A673 (cell line): ENCODE results near the gene HOXA9.

Source experiments
- EZH2 ChIP-seq: fragments of 200-600 bp; sonication (generic); IDR thresholded peaks from 2 replicates; pipeline ENCODE4 v1.6.1; 2017; ENCODE audit warnings: borderline replicate concordance, low read depth, mild to moderate bottlenecking, mixed read lengths, antibody characterized with exemption, low read length; ENCODE audit not compliant: poor library complexity, severe bottlenecking
- TF ChIP-seq, protein P1 (sequence below): fragments of 300-800, 200-600 bp; sonication (generic); conservative IDR thresholded peaks from 2 replicates; pipeline ENCODE4 v1.5.1; 2017; ENCODE audit warnings: low read depth, mild to moderate bottlenecking, antibody characterized with exemption, low read length, moderate library complexity, mixed read lengths

DNA sequence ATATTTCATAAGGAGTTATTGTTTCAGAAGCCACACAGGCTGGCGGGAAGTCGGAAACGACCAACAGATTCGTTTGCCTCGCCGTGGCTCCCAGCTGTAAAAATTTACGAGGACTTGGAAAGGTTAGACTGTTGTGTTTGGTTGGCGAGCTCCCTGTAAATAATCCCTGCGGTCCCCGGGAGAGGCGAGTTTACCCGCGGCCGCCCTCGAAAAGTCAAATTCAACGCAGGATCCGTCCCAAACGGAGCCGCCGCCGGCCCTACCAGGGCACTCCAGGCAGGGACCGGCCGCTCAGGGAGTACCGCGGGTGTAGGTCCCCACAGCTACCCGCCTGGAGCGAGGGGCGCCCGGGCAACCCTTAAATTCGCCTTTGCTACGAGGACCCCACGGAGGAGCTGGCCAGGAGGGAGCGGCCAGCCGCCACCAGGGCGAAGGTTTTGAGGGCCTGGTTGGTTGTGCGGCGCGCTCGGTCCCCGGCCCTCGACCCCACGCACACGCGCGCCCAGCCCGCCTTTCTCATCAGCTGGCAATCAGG, 726 bp upstream of the HOXA9 start:
- TF ChIP-seq, protein P1, sequence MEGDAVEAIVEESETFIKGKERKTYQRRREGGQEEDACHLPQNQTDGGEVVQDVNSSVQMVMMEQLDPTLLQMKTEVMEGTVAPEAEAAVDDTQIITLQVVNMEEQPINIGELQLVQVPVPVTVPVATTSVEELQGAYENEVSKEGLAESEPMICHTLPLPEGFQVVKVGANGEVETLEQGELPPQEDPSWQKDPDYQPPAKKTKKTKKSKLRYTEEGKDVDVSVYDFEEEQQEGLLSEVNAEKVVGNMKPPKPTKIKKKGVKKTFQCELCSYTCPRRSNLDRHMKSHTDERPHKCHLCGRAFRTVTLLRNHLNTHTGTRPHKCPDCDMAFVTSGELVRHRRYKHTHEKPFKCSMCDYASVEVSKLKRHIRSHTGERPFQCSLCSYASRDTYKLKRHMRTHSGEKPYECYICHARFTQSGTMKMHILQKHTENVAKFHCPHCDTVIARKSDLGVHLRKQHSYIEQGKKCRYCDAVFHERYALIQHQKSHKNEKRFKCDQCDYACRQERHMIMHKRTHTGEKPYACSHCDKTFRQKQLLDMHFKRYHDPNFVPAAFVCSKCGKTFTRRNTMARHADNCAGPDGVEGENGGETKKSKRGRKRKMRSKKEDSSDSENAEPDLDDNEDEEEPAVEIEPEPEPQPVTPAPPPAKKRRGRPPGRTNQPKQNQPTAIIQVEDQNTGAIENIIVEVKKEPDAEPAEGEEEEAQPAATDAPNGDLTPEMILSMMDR = no peak
- no peak for TF ChIP-seq EZH2
